H9 (cell line): ENCODE data around the gene APPL1. TPM values are rescaled to one million over a fixed set of nuclear protein-coding genes. Genes with fewer than 3 reads are reported as not detected.

Source experiments
- DNase-seq: peaks from one replicate; pipeline ENCODE4 v3.0.0-alpha.2; 2017
- H2AFZ ChIP-seq: one replicate; pipeline ENCODE4 v1.6.1; 2013; ENCODE audit warnings: mild to moderate bottlenecking, low read length, control low read depth, moderate library complexity
- H2AK5ac ChIP-seq: 2 replicates; pipeline ENCODE4 v1.6.1; 2013; ENCODE audit warnings: low read length, control low read depth, mixed read lengths; ENCODE audit not compliant: insufficient read length
- H2BK120ac ChIP-seq: one replicate; pipeline ENCODE4 v1.6.1; 2013; ENCODE audit warnings: low read depth, mild to moderate bottlenecking, low read length, control low read depth, inconsistent platforms; ENCODE audit not compliant: poor library complexity, severe bottlenecking
- H2BK12ac ChIP-seq: 2 replicates; pipeline ENCODE4 v1.6.1; 2013; ENCODE audit warnings: low read length, control low read depth, mixed read lengths, low read depth; ENCODE audit not compliant: insufficient read length
- H2BK15ac ChIP-seq: 2 replicates; pipeline ENCODE4 v1.6.1; 2013; ENCODE audit warnings: low read depth, low read length, control low read depth
- H2BK20ac ChIP-seq: one replicate; pipeline ENCODE4 v1.6.1; 2013; ENCODE audit warnings: low read depth, mild to moderate bottlenecking, low read length, control low read depth, inconsistent platforms; ENCODE audit not compliant: poor library complexity, severe bottlenecking
- H2BK5ac ChIP-seq: 2 replicates; pipeline ENCODE4 v1.6.1; 2013; ENCODE audit warnings: low read length, control low read depth, mixed read lengths; ENCODE audit not compliant: insufficient read length
- H3K14ac ChIP-seq: 2 replicates; pipeline ENCODE4 v1.6.1; 2013; ENCODE audit warnings: low read length, control low read depth; ENCODE audit not compliant: insufficient read depth
- H3K18ac ChIP-seq: 2 replicates; pipeline ENCODE4 v1.6.1; 2013; ENCODE audit warnings: low read depth, mild to moderate bottlenecking, mixed read lengths, low read length, control low read depth; ENCODE audit not compliant: insufficient read length
- H3K23ac ChIP-seq: 2 replicates; pipeline ENCODE4 v1.6.1; 2013; ENCODE audit warnings: low read length, control low read depth, mixed read lengths, low read depth; ENCODE audit not compliant: insufficient read length
- H3K23me2 ChIP-seq: 2 replicates; pipeline ENCODE4 v1.6.1; 2013; ENCODE audit warnings: low read depth, mild to moderate bottlenecking, mixed read lengths, low read length, control low read depth; ENCODE audit not compliant: insufficient read length, poor library complexity, severe bottlenecking
- H3K27ac ChIP-seq: 2 replicates; pipeline ENCODE4 v1.5.1; 2013; ENCODE audit warnings: low read length, control low read depth, mixed read lengths, low read depth; ENCODE audit not compliant: insufficient read length
- H3K27me3 ChIP-seq: 2 replicates; pipeline ENCODE4 v1.6.1; 2013; ENCODE audit warnings: low read length, control low read depth, inconsistent platforms; ENCODE audit not compliant: insufficient read depth
- H3K4ac ChIP-seq: 2 replicates; pipeline ENCODE4 v1.6.1; 2013; ENCODE audit warnings: low read depth, mild to moderate bottlenecking, control low read depth, inconsistent platforms, low read length, moderate library complexity
- H3K4me1 ChIP-seq: 2 replicates; pipeline ENCODE4 v1.6.1; 2013; ENCODE audit warnings: low read length, control low read depth, inconsistent platforms; ENCODE audit not compliant: insufficient read depth
- H3K4me2 ChIP-seq: 2 replicates; pipeline ENCODE4 v1.6.1; 2013; ENCODE audit warnings: low read length, control low read depth, mixed read lengths; ENCODE audit not compliant: insufficient read length, insufficient read depth
- H3K56ac ChIP-seq: 2 replicates; pipeline ENCODE4 v1.6.1; 2013; ENCODE audit warnings: low read depth, mild to moderate bottlenecking, mixed read lengths, low read length, control low read depth; ENCODE audit not compliant: insufficient read length
- H3K79me1 ChIP-seq: 2 replicates; pipeline ENCODE4 v1.6.1; 2013; ENCODE audit warnings: low read depth, mild to moderate bottlenecking, moderate library complexity, low read length, control low read depth, inconsistent platforms; ENCODE audit not compliant: insufficient read depth, poor library complexity, severe bottlenecking
- H3K79me2 ChIP-seq: 2 replicates; pipeline ENCODE4 v1.6.1; 2013; ENCODE audit warnings: low read length, control low read depth, inconsistent platforms; ENCODE audit not compliant: insufficient read depth
- H3K9ac ChIP-seq: 2 replicates; pipeline ENCODE4 v1.6.1; 2013; ENCODE audit warnings: low read length, control low read depth, mixed read lengths; ENCODE audit not compliant: insufficient read length; ENCODE audit errors: extremely low read depth
- H3K9me3 ChIP-seq: one replicate; pipeline ENCODE4 v1.6.1; 2013; ENCODE audit warnings: low read depth, low read length, inconsistent platforms; ENCODE audit not compliant: control insufficient read depth
- H3T11ph ChIP-seq: one replicate; pipeline ENCODE4 v1.6.1; 2013; ENCODE audit warnings: mild to moderate bottlenecking, low read length, control low read depth, inconsistent platforms
- H4K20me1 ChIP-seq: one replicate; pipeline ENCODE4 v1.6.1; 2013; ENCODE audit not compliant: control insufficient read depth, insufficient read length, insufficient read depth
- H4K5ac ChIP-seq: 2 replicates; pipeline ENCODE4 v1.6.1; 2013; ENCODE audit warnings: low read depth, mild to moderate bottlenecking, mixed read lengths, low read length, control low read depth; ENCODE audit not compliant: insufficient read length
- H4K8ac ChIP-seq: replicated peaks from 2 replicates; pipeline ENCODE4 v1.6.1; 2013; ENCODE audit warnings: low read length, control low read depth, mixed read lengths, low read depth; ENCODE audit not compliant: insufficient read length
- H4K91ac ChIP-seq: 2 replicates; pipeline ENCODE4 v1.6.1; 2013; ENCODE audit warnings: low read depth, mild to moderate bottlenecking, moderate library complexity, mixed read lengths, low read length, control low read depth; ENCODE audit not compliant: insufficient read length
- H3K27ac Mint-ChIP-seq, 3 experiments: 2 replicates in 2 of 3; 3 replicates in 1 of 3; pipeline ENCODE4 v1.8.0; 2020 to 2021; ENCODE audit warnings: mixed read lengths in 3 of 3, mild to moderate bottlenecking in 1 of 3, moderate library complexity in 1 of 3
- H3K27me3 Mint-ChIP-seq: 2 replicates; pipeline ENCODE4 v1.8.0; 2021; ENCODE audit warnings: low read depth, mild to moderate bottlenecking, moderate library complexity, mixed read lengths
- H3K36me3 Mint-ChIP-seq, 3 experiments: 2 replicates in 2 of 3; 3 replicates in 1 of 3; pipeline ENCODE4 v1.8.0; 2020 to 2021; ENCODE audit warnings: low read depth in 3 of 3, mixed read lengths in 3 of 3; ENCODE audit not compliant: insufficient read depth in 1 of 3
- H3K4me1 Mint-ChIP-seq, 2 experiments: 2 replicates each; pipeline ENCODE4 v1.8.0; 2020; ENCODE audit warnings: mixed read lengths in 2 of 2
- H3K4me3 Mint-ChIP-seq, 2 experiments: 2 replicates in 1 of 2; 3 replicates in 1 of 2; pipeline ENCODE4 v1.8.0; 2020 to 2021; ENCODE audit warnings: mild to moderate bottlenecking in 2 of 2, mixed read lengths in 2 of 2, moderate library complexity in 1 of 2
- H3K9me3 Mint-ChIP-seq, 2 experiments: 2 replicates in 1 of 2; 3 replicates in 1 of 2; pipeline ENCODE4 v1.8.0; 2020; ENCODE audit warnings: mild to moderate bottlenecking in 2 of 2, mixed read lengths in 2 of 2, moderate library complexity in 1 of 2
- CTCF ChIP-seq: fragments of 200-600 bp; sonication (generic); conservative IDR thresholded peaks from 3 replicates; pipeline ENCODE4 v1.8.0; 2021; ENCODE audit warnings: antibody characterized with exemption, mild to moderate bottlenecking
- WGBS: extraction: QIAGEN DNeasy Blood & Tissue Kit; methylation state at CpG from one replicate; pipeline ENCODE4 v1.1.7; 2013; ENCODE audit warnings: missing lambda C conversion rate, low lambda C conversion rate, mixed read lengths; ENCODE audit not compliant: insufficient read length; ENCODE audit errors: extremely low coverage; 5-methylcytosine and 5-hydroxymethylcytosine counted together
- total RNA-seq: library from RNA; stranded (reverse); gene quantifications from 2 replicates; pipeline ENCODE4 v1.2.1, GENCODE V29; 2021

The APPL1 gene
- total RNA-seq, 1 experiment from 2014 or later = 34.4 TPM

DNA sequence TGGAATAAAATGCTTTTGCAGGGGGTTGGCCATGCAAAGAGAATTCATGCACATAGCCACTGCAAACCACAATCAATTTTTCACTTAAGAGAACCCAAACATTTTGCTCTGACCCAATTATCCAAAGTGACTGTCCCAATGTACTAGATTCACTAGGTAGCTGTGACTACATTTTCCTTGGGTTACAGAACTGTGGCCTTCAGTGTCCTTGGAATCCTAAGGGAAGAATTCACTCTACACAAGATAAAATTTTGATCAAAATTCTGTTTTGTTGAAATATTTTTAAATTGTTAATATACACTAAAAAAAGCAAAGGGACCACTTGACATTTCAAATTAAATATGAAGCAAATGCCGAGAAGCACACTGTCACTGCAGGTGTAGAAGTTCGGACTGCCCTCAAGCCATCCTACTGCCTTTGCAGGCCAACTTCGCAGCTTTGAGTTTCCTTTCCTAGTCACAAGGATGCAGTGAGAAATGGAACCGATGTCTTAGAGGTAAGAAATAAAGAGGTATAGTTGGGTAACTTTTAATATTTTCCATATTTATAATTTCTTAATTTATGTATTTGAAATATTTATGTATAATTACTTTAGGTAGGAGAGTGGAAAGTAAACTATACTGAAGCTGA lies 65.5 kb downstream of the APPL1 start:
- no peak overlapping the region for H2BK5ac ChIP-seq
- no peak overlapping the region for H2AFZ ChIP-seq
- no peak overlapping the region for H2BK20ac ChIP-seq
- no peaks in the 10 kb centered on the region; the same call in 1 of the 2 replicates for H3K27me3 ChIP-seq
- H2AK5ac ChIP-seq = no peak overlapping the region
- H2BK120ac ChIP-seq = no peak overlapping the region
- H3K9me3 ChIP-seq = no peaks in the 10 kb centered on the region
- no peaks in the 10 kb centered on the region for H3K79me2 ChIP-seq
- no peak overlapping the region for H3K4me3 Mint-ChIP-seq
- TF ChIP-seq CTCF = no peak
- H4K91ac ChIP-seq = no peak overlapping the region
- no peak overlapping the region for H3K27ac ChIP-seq
- no peak overlapping the region for H3K4me2 ChIP-seq
- no peaks in the 10 kb centered on the region for H3K23me2 ChIP-seq
- no peak overlapping the region for H2BK12ac ChIP-seq
- no peak overlapping the region for H3K4ac ChIP-seq
- no peaks in the 10 kb centered on the region for H4K20me1 ChIP-seq
- H3K27me3 Mint-ChIP-seq = peaks cover 3% of the 10 kb centered on the region
- no peaks in the 10 kb centered on the region for H3K4me1 ChIP-seq
- H3T11ph ChIP-seq = no peak overlapping the region
- no peak overlapping the region for H3K27ac Mint-ChIP-seq
- no peak overlapping the region for H3K23ac ChIP-seq
- H3K18ac ChIP-seq = no peak overlapping the region
- no peak overlapping the region for H4K8ac ChIP-seq
- no peaks in the 10 kb centered on the region for H3K4me1 Mint-ChIP-seq
- H3K36me3 Mint-ChIP-seq = no peaks in the 10 kb centered on the region
- H3K14ac ChIP-seq = no peak overlapping the region
- H3K9ac ChIP-seq = no peak overlapping the region
- no peak overlapping the region for H4K5ac ChIP-seq
- no peaks in the 10 kb centered on the region for H3K9me3 Mint-ChIP-seq
- H3K79me1 ChIP-seq = no peaks in the 10 kb centered on the region
- no peak overlapping the region for H2BK15ac ChIP-seq
- DNase-seq = no peak
- whole genome bisulfite sequencing = no CpG with 5 or more reads among the region's 4 CpGs
- H3K56ac ChIP-seq = no peak overlapping the region
